Panc1 (cell line): Measurements from ENCODE around the gene BRF1.

Experiments
- SIN3A ChIP-seq: IDR thresholded peaks from 2 replicates; pipeline ENCODE4 v1.6.1; 2012; ENCODE audit warnings: low read depth, mild to moderate bottlenecking, low read length, moderate library complexity, borderline replicate concordance; ENCODE audit not compliant: insufficient read depth
- TF ChIP-seq, protein P1 (sequence below): fragments of 450-650 bp; IDR thresholded peaks from 2 replicates; pipeline ENCODE4 v1.5.1; 2017; ENCODE audit warnings: mild to moderate bottlenecking
- TF ChIP-seq, protein P2 (sequence below), 2 experiments: IDR thresholded peaks; 2 replicates each; pipeline ENCODE4 v1.6.1; 2011 to 2012; ENCODE audit warnings: low read depth in 2 of 2, control low read depth in 1 of 2, low read length in 1 of 2, mild to moderate bottlenecking in 1 of 2, moderate library complexity in 1 of 2; ENCODE audit not compliant: insufficient read depth in 1 of 2

DNA sequence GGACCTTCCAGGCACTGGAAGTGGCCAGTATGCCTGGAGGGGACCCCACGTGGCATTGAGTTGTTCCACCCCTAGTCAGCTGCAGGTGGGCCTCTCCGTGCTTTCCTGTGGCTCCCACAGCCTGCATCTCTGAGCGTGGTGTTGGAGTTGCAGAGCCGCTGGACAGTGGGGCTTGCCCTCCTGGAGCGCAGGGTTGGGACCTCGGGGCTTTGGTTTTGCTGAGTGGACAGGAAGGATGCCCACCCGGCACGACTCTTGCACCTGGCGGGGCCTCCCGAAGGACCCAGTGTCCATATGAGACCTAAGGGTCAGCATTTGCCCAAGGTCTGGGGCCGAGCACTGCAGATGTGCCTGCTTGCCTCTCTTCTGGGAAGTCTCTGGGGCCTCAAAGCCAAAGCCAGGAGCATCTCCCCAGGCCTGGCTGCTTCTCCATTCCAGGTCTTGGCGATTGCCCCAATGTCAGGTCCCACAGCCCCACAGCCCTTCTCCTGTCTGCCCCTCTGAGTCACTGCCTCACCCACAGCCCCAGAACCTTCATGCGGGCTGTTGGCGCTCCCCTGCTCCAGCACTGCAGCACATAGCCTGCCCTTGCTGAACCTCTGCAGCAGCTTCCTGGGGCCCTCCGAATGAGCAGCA lies 15.3 kb upstream of the BRF1 start:
- TF ChIP-seq, protein P1, sequence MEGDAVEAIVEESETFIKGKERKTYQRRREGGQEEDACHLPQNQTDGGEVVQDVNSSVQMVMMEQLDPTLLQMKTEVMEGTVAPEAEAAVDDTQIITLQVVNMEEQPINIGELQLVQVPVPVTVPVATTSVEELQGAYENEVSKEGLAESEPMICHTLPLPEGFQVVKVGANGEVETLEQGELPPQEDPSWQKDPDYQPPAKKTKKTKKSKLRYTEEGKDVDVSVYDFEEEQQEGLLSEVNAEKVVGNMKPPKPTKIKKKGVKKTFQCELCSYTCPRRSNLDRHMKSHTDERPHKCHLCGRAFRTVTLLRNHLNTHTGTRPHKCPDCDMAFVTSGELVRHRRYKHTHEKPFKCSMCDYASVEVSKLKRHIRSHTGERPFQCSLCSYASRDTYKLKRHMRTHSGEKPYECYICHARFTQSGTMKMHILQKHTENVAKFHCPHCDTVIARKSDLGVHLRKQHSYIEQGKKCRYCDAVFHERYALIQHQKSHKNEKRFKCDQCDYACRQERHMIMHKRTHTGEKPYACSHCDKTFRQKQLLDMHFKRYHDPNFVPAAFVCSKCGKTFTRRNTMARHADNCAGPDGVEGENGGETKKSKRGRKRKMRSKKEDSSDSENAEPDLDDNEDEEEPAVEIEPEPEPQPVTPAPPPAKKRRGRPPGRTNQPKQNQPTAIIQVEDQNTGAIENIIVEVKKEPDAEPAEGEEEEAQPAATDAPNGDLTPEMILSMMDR = no peak
- no peak for TF ChIP-seq SIN3A
- TF ChIP-seq, protein P2, sequence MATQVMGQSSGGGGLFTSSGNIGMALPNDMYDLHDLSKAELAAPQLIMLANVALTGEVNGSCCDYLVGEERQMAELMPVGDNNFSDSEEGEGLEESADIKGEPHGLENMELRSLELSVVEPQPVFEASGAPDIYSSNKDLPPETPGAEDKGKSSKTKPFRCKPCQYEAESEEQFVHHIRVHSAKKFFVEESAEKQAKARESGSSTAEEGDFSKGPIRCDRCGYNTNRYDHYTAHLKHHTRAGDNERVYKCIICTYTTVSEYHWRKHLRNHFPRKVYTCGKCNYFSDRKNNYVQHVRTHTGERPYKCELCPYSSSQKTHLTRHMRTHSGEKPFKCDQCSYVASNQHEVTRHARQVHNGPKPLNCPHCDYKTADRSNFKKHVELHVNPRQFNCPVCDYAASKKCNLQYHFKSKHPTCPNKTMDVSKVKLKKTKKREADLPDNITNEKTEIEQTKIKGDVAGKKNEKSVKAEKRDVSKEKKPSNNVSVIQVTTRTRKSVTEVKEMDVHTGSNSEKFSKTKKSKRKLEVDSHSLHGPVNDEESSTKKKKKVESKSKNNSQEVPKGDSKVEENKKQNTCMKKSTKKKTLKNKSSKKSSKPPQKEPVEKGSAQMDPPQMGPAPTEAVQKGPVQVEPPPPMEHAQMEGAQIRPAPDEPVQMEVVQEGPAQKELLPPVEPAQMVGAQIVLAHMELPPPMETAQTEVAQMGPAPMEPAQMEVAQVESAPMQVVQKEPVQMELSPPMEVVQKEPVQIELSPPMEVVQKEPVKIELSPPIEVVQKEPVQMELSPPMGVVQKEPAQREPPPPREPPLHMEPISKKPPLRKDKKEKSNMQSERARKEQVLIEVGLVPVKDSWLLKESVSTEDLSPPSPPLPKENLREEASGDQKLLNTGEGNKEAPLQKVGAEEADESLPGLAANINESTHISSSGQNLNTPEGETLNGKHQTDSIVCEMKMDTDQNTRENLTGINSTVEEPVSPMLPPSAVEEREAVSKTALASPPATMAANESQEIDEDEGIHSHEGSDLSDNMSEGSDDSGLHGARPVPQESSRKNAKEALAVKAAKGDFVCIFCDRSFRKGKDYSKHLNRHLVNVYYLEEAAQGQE (IDR thresholded peaks at IDR 0.05; ENCODE audit: insufficient read depth in 1 of 2, low read depth in 2 of 2, low read length in 1 of 2) = no peak
